Tibial nerve (tissue), 4 donors: ENCODE measurements around the gene UCN3. TPM values are rescaled to one million over a fixed set of nuclear protein-coding genes. Genes with fewer than 3 reads are reported as not detected.

Source experiments
- DNase-seq, 2 donors: peaks; one replicate each; pipeline ENCODE4 v3.0.0-alpha.2; 2019; ENCODE audit warnings: low spot score in 2 of 2
- H3K27ac ChIP-seq, 4 donors: fragments of 200-600 bp; sonication (generic) in 3 of 4; one replicate each; pipeline ENCODE4 v1.5.1; 2017 to 2019; ENCODE audit warnings: mild to moderate bottlenecking in 1 of 4
- H3K27me3 ChIP-seq, 2 donors: fragments of 200-600 bp; sonication (generic) in 1 of 2; one replicate each; pipeline versions ENCODE4 v1.5.1 to v1.6.0; 2017 to 2019
- H3K36me3 ChIP-seq, 3 donors: fragments of 200-600 bp; sonication (generic); one replicate each; pipeline ENCODE4 v1.5.1; 2018 to 2019
- H3K4me1 ChIP-seq, 4 donors: fragments of 200-600 bp; sonication (generic) in 3 of 4; one replicate each; pipeline ENCODE4 v1.5.1; 2017 to 2019
- H3K4me3 ChIP-seq, 4 donors: fragments of 200-600 bp; sonication (generic) in 3 of 4; one replicate each; pipeline ENCODE4 v1.5.1; 2017 to 2019; ENCODE audit warnings: mild to moderate bottlenecking in 1 of 4, moderate library complexity in 1 of 4
- H3K9me3 ChIP-seq, 4 donors: fragments of 200-600 bp; sonication (generic) in 3 of 4; one replicate each; pipeline ENCODE4 v1.5.1; 2017 to 2019
- EP300 ChIP-seq, 2 donors: sonication (generic); formaldehyde crosslinking; IDR thresholded peaks; one replicate each; pipeline ENCODE4 v1.6.1; 2017; ENCODE audit warnings: antibody characterized with exemption in 2 of 2, mild to moderate bottlenecking in 1 of 2
- POLR2A ChIP-seq, 2 donors: fragments of 450-650 bp; IDR thresholded peaks; one replicate each; pipeline ENCODE4 v1.6.1; 2017; ENCODE audit warnings: antibody characterized with exemption in 2 of 2, mild to moderate bottlenecking in 2 of 2, moderate library complexity in 2 of 2
- WGBS, 2 donors: methylation state at CpG; one replicate each; pipeline ENCODE4 v1.1.5; 2018; 5-methylcytosine and 5-hydroxymethylcytosine counted together
- total RNA-seq, 4 donors: library from RNA; depleted of rRNA; stranded (reverse); fragments of >200 nt; gene quantifications; one replicate each; pipeline ENCODE4 v1.1.0, GENCODE V29; 2016
- TF ChIP-seq, protein P1 (sequence below), 5 experiments: fragments of 200-600 bp in 3 of 5; fragments of 450-650 bp in 2 of 5; sonication (generic) in 3 of 5; IDR thresholded peaks; one replicate each; pipeline ENCODE4 v1.5.1; 2016 to 2019; ENCODE audit warnings: antibody characterized with exemption in 5 of 5, mild to moderate bottlenecking in 3 of 5, moderate library complexity in 2 of 5

UCN3 gene
- total RNA-seq, 4 donors from 2014 or later = not detected

DNA sequence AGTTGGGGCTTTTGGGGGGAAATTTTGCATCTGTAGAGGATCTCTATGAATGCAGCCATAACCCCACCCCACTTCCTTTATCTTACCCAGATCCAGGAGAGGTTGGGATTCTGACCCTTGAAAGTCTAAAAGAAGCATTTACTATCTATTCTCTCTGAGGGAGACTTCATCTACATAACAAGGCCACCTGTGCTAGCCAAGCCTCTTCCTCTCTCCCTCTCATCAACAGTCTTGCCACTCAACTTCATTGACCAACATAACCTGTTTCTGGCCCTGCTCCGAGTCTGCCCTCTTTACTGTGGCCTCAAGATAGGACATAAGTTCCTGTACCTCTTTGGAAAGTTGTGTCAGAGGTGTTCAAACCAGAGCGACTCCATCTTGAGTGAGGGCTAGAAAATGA is 20.5 kb downstream of the UCN3 start:
- no peaks in the 10 kb centered on the region for H3K27me3 ChIP-seq
- 85 to 94% methylated on average over 2 of the region's 2 CpGs for WGBS, 2 donors
- no peak overlapping the region for H3K27ac ChIP-seq
- no peak for DNase-seq
- H3K4me3 ChIP-seq = no peak overlapping the region
- TF ChIP-seq POLR2A (IDR thresholded peaks at IDR 0.05) = no peak
- no peak for TF ChIP-seq EP300 (IDR thresholded peaks at IDR 0.05)
- TF ChIP-seq, protein P1, sequence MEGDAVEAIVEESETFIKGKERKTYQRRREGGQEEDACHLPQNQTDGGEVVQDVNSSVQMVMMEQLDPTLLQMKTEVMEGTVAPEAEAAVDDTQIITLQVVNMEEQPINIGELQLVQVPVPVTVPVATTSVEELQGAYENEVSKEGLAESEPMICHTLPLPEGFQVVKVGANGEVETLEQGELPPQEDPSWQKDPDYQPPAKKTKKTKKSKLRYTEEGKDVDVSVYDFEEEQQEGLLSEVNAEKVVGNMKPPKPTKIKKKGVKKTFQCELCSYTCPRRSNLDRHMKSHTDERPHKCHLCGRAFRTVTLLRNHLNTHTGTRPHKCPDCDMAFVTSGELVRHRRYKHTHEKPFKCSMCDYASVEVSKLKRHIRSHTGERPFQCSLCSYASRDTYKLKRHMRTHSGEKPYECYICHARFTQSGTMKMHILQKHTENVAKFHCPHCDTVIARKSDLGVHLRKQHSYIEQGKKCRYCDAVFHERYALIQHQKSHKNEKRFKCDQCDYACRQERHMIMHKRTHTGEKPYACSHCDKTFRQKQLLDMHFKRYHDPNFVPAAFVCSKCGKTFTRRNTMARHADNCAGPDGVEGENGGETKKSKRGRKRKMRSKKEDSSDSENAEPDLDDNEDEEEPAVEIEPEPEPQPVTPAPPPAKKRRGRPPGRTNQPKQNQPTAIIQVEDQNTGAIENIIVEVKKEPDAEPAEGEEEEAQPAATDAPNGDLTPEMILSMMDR (IDR thresholded peaks at IDR 0.05) = no peak
- H3K36me3 ChIP-seq = no peaks in the 10 kb centered on the region
- no peaks in the 10 kb centered on the region for H3K4me1 ChIP-seq
- H3K9me3 ChIP-seq = peaks cover 0 to 14% (median 3%) of the 10 kb centered on the region in 4 donors

DNA sequence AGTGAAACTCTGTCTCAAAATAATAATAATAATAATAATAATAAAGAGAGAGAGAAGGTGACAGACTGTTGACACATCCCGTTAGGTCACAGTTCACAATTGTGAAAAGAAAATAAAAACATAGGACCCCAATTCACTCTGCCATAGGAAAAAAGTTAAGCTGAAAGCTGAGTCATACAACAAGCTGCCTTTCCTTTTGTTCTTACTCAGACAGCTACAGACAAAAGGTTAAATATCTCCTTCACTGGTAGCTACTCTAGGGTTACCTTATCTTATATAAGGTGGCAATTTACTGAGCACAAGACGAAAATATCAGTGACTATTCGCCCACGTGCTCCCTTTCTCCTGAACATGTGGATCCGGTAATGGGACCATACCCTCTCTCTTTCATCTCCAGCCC is 22.4 kb downstream of the UCN3 start:
- no peak for DNase-seq
- peaks cover 0 to 30% (median 9%) of the 10 kb centered on the region in 4 donors for H3K9me3 ChIP-seq
- H3K36me3 ChIP-seq = no peaks in the 10 kb centered on the region
- TF ChIP-seq EP300 (IDR thresholded peaks at IDR 0.05) (no peak), POLR2A (IDR thresholded peaks at IDR 0.05) (no peak)
- no peak overlapping the region for H3K4me3 ChIP-seq
- no peaks in the 10 kb centered on the region for H3K4me1 ChIP-seq
- 87 to 88% methylated on average over 5 of the region's 5 CpGs for WGBS, 2 donors
- no peak overlapping the region for H3K27ac ChIP-seq
- no peaks in the 10 kb centered on the region for H3K27me3 ChIP-seq

DNA sequence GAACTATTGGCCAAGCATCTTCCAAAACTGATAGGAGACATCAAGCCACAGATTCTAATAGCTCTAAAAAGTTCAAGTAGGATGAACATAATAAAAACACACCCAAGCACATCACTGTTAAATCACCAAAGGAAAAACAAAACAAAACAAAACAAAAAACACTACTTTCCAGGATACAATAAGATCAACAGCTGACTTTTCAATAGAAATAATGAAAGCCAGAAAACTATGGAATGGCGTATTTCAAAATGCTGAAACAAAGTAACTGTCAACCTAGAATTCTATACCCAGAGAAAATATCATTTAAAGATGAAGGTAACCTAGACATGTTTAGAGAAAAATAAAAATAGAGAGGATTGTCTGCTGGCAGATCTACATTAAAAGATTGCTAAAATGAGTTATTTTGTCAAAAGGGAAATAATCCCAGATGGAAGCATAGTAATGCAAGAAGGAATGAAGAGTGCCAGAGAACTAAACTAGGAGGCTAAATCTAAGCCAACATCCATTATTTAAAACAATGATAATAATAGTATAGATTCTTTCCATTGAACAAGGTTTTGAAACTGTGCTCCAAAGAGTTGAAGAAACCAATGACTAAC is 25.9 kb downstream of the UCN3 start:
- no peaks in the 10 kb centered on the region for H3K4me1 ChIP-seq
- DNase-seq = no peak
- no peaks in the 10 kb centered on the region for H3K27me3 ChIP-seq
- 84 to 100% methylated on average over 1 of the region's 1 CpG for WGBS, 2 donors
- no peak overlapping the region for H3K4me3 ChIP-seq
- no peak overlapping the region for H3K27ac ChIP-seq
- H3K9me3 ChIP-seq = peaks cover 0 to 33% (median 9%) of the 10 kb centered on the region in 4 donors
- no peak for TF ChIP-seq POLR2A (IDR thresholded peaks at IDR 0.05)
- TF ChIP-seq, protein P1 (IDR thresholded peaks at IDR 0.05) = no peak
- TF ChIP-seq EP300 (IDR thresholded peaks at IDR 0.05) = no peak
- no peaks in the 10 kb centered on the region for H3K36me3 ChIP-seq

DNA sequence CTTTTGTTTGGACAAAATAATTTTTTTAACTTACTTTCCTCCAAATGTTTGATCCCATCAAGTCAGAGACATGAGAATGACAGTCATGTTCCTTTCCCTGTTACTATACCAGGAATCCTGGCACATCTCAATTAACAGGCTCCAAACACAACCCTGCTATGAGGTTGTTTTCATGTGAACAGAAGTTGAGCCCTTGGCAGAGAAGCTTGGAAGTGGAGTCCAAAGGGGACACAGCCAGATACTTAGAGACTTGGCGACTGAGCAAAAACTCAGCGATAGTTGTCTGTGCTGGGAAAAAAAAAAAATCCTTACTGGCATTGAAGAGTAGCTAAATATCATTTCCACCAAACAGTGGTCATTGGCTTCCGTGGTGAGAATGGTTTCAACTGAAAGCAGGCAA is 27.0 kb downstream of the UCN3 start:
- peaks cover 0 to 33% (median 9%) of the 10 kb centered on the region in 4 donors for H3K9me3 ChIP-seq
- no peak for DNase-seq
- no peak for TF ChIP-seq EP300 (IDR thresholded peaks at IDR 0.05)
- TF ChIP-seq, protein P1 (IDR thresholded peaks at IDR 0.05) = no peak
- no peak for TF ChIP-seq POLR2A (IDR thresholded peaks at IDR 0.05)
- WGBS, 2 donors = 90 to 96% methylated on average over 3 of the region's 3 CpGs
- no peaks in the 10 kb centered on the region for H3K4me1 ChIP-seq
- H3K27ac ChIP-seq = no peak overlapping the region
- H3K4me3 ChIP-seq = no peak overlapping the region
- no peaks in the 10 kb centered on the region for H3K27me3 ChIP-seq
- H3K36me3 ChIP-seq = no peaks in the 10 kb centered on the region

DNA sequence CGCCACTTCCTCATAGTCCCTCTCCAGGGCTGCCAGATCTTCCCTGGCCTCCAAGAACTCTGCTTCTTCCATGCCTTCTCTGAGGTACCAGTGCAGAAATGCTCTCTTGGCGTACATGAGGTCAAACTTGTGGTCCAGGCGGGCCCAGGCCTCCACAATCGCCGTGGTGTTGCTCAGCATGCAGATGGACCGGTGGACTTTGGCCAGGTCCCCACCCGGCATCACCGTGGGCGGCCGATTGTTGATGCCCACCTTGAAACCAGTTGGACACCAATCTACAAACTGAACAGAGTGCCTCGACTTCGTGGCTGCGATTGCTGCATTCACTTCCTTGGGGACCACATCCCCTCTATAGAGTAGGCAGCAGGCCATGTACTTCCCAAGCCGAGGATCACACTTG is 28.8 kb downstream of the UCN3 start:
- Histone ChIP-seq H3K9me3 (peaks cover 0 to 33% (median 9%) of the 10 kb centered on the region in 4 donors), H3K36me3 (no peaks in the 10 kb centered on the region), H3K27me3 (no peaks in the 10 kb centered on the region), H3K4me3 (no peak overlapping the region), H3K27ac (no peak overlapping the region), H3K4me1 (no peaks in the 10 kb centered on the region)
- DNase-seq = no peak
- WGBS, 2 donors = 91 to 93% methylated on average over 14 of the region's 14 CpGs
- TF ChIP-seq EP300 (IDR thresholded peaks at IDR 0.05) = no peak
- TF ChIP-seq POLR2A (IDR thresholded peaks at IDR 0.05) = no peak
- TF ChIP-seq, protein P1 (IDR thresholded peaks at IDR 0.05) = no peak
